Calu3 (cell line): ENCODE data around the gene EHF. TPM values are rescaled to one million over a fixed set of nuclear protein-coding genes. Genes with fewer than 3 reads are reported as not detected.

Experiments
- Bru-seq: library from RNA; stranded (reverse); fragments of 400-500 nt; gene quantifications from one replicate; lab custom pipeline; 2021; lab: Mats Ljungman, UMichigan
- BruChase-seq, 2 experiments: library from RNA; stranded (reverse); fragments of 400-500 nt; gene quantifications; one replicate each; lab custom pipeline; 2021; lab: Mats Ljungman, UMichigan
- BruUV-seq: library from RNA; stranded (reverse); fragments of 400-500 nt; replicated peaks from 2 replicates; lab custom pipeline; 2021; lab: Mats Ljungman, UMichigan
- CTCF ChIA-PET: fragments of 300-600 bp; sonication (Branson Sonifier 250); formaldehyde crosslinking; loops from one replicate; lab custom pipeline; 2022; ENCODE audit warnings: antibody characterized with exemption; lab: Charles Lee
- DNase-seq: peaks from one replicate; pipeline ENCODE4 v3.0.0; 2022
- H3K27ac Mint-ChIP-seq: one replicate; pipeline ENCODE4 v1.8.0; 2022; ENCODE audit warnings: mixed read lengths; ENCODE audit not compliant: unreplicated experiment
- H3K27me3 Mint-ChIP-seq: one replicate; pipeline ENCODE4 v1.8.0; 2022; ENCODE audit warnings: mixed read lengths; ENCODE audit not compliant: unreplicated experiment
- H3K36me3 Mint-ChIP-seq: one replicate; pipeline ENCODE4 v1.8.0; 2022; ENCODE audit warnings: mild to moderate bottlenecking, moderate library complexity, mixed read lengths; ENCODE audit not compliant: insufficient read depth, unreplicated experiment
- H3K4me1 Mint-ChIP-seq: one replicate; pipeline ENCODE4 v1.8.0; 2022; ENCODE audit warnings: mild to moderate bottlenecking, low read depth, mixed read lengths; ENCODE audit not compliant: unreplicated experiment
- H3K4me3 Mint-ChIP-seq: one replicate; pipeline ENCODE4 v1.8.0; 2022; ENCODE audit warnings: mild to moderate bottlenecking, low read depth, moderate library complexity, mixed read lengths; ENCODE audit not compliant: unreplicated experiment
- H3K9me3 Mint-ChIP-seq: one replicate; pipeline ENCODE4 v1.8.0; 2022; ENCODE audit warnings: low read depth, mixed read lengths; ENCODE audit not compliant: unreplicated experiment
- intact Hi-C: fragments of 100-400 bp; cut with micrococcal nuclease; formaldehyde crosslinking; loops from one replicate; pipeline ENCODE4 v1.10.0; 2022; ENCODE audit not compliant: unreplicated experiment
- long read RNA-seq: library from polyadenylated mRNA; stranded (forward); transcript quantifications from one replicate; pipeline ENCODE4 v2.0.0, GENCODE V29; 2022
- total RNA-seq: library from RNA; stranded (reverse); gene quantifications from 2 replicates; pipeline ENCODE4 v1.2.3, GENCODE V29; 2022
- TF ChIP-seq, protein P1 (sequence below): fragments of 200-600 bp; IDR thresholded peaks from one replicate; pipeline ENCODE4 v1.8.0; 2022; ENCODE audit warnings: antibody characterized with exemption; ENCODE audit not compliant: unreplicated experiment

The EHF gene
- total RNA-seq: 286 and 299 TPM in 2 replicates
- Bru-seq, nascent RNA: percentile 99 among the genes with signal in this experiment
- percentile 98 among the genes with signal in this experiment for BruChase-seq, experiment 1, labeled RNA remaining after a 6-hour chase
- percentile 98 among the genes with signal in this experiment for BruChase-seq, experiment 2, labeled RNA remaining after a 2-hour chase
- long read RNA-seq, transcript EHF-202 (8 exons, 2,519 nt): minor isoform, 18 of 288 reads
- long read RNA-seq, transcript EHF-201 (9 exons, 3,150 nt): major isoform, 134 of 288 reads
- long read RNA-seq, partial matches to known transcripts: 73 of 288 reads
- long read RNA-seq, other reads (novel, unspliced or antisense): 61 of 288 reads

GRCh38 chr11:34620820-34621792 is at the start of gene EHF:
TSS of gene EHF (plus strand) at chr11:34621093. CDS start at chr11:34642631, 21,538 bp downstream.
- CTCF ChIA-PET: interaction anchor here (0.6 to 2.7 kb wide), 15 partner anchors 11 to 108 kb away, joined by 3 to 11 read pairs (median 4); no protein-coding TSS in a partner anchor
- intact Hi-C loops: loop anchor here (1.0 to 2.0 kb wide), 3 partner anchors 11 to 34 kb away; no protein-coding TSS in a partner anchor
- H3K9me3 Mint-ChIP-seq: no peaks in the 10 kb centered on the region
- H3K4me3 Mint-ChIP-seq: peak within 1 kb of the TSS; percentile 91
- peaks cover 63% of the 10 kb centered on the region for H3K36me3 Mint-ChIP-seq
- peak; percentile 73 for DNase-seq
- peak within 1 kb of the TSS; percentile 96 for H3K27ac Mint-ChIP-seq
- no peaks in the 10 kb centered on the region for H3K27me3 Mint-ChIP-seq
- peaks cover 44% of the 10 kb centered on the region for H3K4me1 Mint-ChIP-seq
- BruUV-seq: TSS peak; percentile 64
- TF ChIP-seq, protein P1, sequence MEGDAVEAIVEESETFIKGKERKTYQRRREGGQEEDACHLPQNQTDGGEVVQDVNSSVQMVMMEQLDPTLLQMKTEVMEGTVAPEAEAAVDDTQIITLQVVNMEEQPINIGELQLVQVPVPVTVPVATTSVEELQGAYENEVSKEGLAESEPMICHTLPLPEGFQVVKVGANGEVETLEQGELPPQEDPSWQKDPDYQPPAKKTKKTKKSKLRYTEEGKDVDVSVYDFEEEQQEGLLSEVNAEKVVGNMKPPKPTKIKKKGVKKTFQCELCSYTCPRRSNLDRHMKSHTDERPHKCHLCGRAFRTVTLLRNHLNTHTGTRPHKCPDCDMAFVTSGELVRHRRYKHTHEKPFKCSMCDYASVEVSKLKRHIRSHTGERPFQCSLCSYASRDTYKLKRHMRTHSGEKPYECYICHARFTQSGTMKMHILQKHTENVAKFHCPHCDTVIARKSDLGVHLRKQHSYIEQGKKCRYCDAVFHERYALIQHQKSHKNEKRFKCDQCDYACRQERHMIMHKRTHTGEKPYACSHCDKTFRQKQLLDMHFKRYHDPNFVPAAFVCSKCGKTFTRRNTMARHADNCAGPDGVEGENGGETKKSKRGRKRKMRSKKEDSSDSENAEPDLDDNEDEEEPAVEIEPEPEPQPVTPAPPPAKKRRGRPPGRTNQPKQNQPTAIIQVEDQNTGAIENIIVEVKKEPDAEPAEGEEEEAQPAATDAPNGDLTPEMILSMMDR: no peak

- no peak overlapping the region for H3K4me3 Mint-ChIP-seq
- no peaks in the 10 kb centered on the region for H3K36me3 Mint-ChIP-seq
- H3K4me1 Mint-ChIP-seq: peaks cover 10% of the 10 kb centered on the region
- no TSS peak for BruUV-seq
- TF ChIP-seq, protein P1: no peak
- H3K27ac Mint-ChIP-seq: no peak overlapping the region
- peaks cover 12% of the 10 kb centered on the region for H3K27me3 Mint-ChIP-seq
- no peak for DNase-seq
- intact Hi-C loops: no loop called here
- CTCF ChIA-PET: no interaction called here
- no peaks in the 10 kb centered on the region for H3K9me3 Mint-ChIP-seq
These were observed 47.4 kb upstream of the EHF start for GRCh38 chr11:34573537-34573936.

GRCh38 chr11:34575261-34575660 is 45.6 kb upstream of the EHF start:
- H3K4me1 Mint-ChIP-seq: peaks cover 7% of the 10 kb centered on the region

GRCh38 chr11:34575671-34576070 is 45.2 kb upstream of the EHF start:
- intact Hi-C loops: no loop called here
- CTCF ChIA-PET: no interaction called here
- H3K27ac Mint-ChIP-seq: no peak overlapping the region
- TF ChIP-seq, protein P1: no peak
- peaks cover 3% of the 10 kb centered on the region for H3K4me1 Mint-ChIP-seq
- H3K36me3 Mint-ChIP-seq: no peaks in the 10 kb centered on the region
- no peaks in the 10 kb centered on the region for H3K9me3 Mint-ChIP-seq
- no peak overlapping the region for H3K4me3 Mint-ChIP-seq
- no TSS peak for BruUV-seq
- H3K27me3 Mint-ChIP-seq: peaks cover 12% of the 10 kb centered on the region
- no peak for DNase-seq

More at GRCh38 chr11:34575261-34575660, 45.6 kb upstream of the EHF start:
- no peak for DNase-seq
- CTCF ChIA-PET: no interaction called here
- intact Hi-C loops: no loop called here
- no peak overlapping the region for H3K4me3 Mint-ChIP-seq
- H3K36me3 Mint-ChIP-seq: no peaks in the 10 kb centered on the region
- H3K27me3 Mint-ChIP-seq: peaks cover 12% of the 10 kb centered on the region
- TF ChIP-seq, protein P1: no peak
- no peak overlapping the region for H3K27ac Mint-ChIP-seq
- H3K9me3 Mint-ChIP-seq: no peaks in the 10 kb centered on the region
- BruUV-seq: no TSS peak
